Liver (tissue), 3 donors: ENCODE measurements around the gene GRK5.

Experiments used
- ATF3 ChIP-seq: IDR thresholded peaks from 2 replicates; pipeline ENCODE4 v1.6.1; 2016; ENCODE audit warnings: antibody characterized with exemption
- CTCF ChIP-seq: fragments of 150-350 bp; IDR thresholded peaks from 2 replicates; pipeline ENCODE4 v1.5.1; 2017; ENCODE audit warnings: improper control_type of control experiment, low read depth, low read length; ENCODE audit not compliant: missing input control
- EGR1 ChIP-seq, 2 donors: IDR thresholded peaks; 2 replicates each; pipeline ENCODE4 v1.6.1; 2016 to 2018; ENCODE audit warnings: antibody characterized with exemption in 2 of 2, low read depth in 2 of 2
- GABPA ChIP-seq, 2 donors: IDR thresholded peaks in 1 of 2; conservative IDR thresholded peaks in 1 of 2; 2 replicates each; pipeline ENCODE4 v1.6.1; 2016; ENCODE audit warnings: antibody characterized with exemption in 2 of 2, mild to moderate bottlenecking in 1 of 2, moderate library complexity in 1 of 2
- HNF4G ChIP-seq: IDR thresholded peaks from 2 replicates; pipeline ENCODE4 v1.6.1; 2016; ENCODE audit warnings: antibody characterized with exemption
- JUND ChIP-seq, 2 donors: IDR thresholded peaks; 2 replicates each; pipeline ENCODE4 v1.6.1; 2016; ENCODE audit warnings: antibody characterized with exemption in 2 of 2
- MAX ChIP-seq: IDR thresholded peaks from 2 replicates; pipeline ENCODE4 v1.6.1; 2016; ENCODE audit warnings: antibody characterized with exemption
- NR2F2 ChIP-seq: IDR thresholded peaks from 2 replicates; pipeline ENCODE4 v1.6.1; 2016; ENCODE audit warnings: antibody characterized with exemption
- RAD21 ChIP-seq, 2 donors: IDR thresholded peaks; 2 replicates each; pipeline ENCODE4 v1.6.1; 2016; ENCODE audit warnings: antibody characterized with exemption in 2 of 2, mild to moderate bottlenecking in 2 of 2
- REST ChIP-seq: IDR thresholded peaks from 2 replicates; pipeline ENCODE4 v1.6.1; 2016; ENCODE audit warnings: antibody characterized with exemption, mild to moderate bottlenecking
- RXRA ChIP-seq, 2 donors: IDR thresholded peaks; 2 replicates each; pipeline ENCODE4 v1.6.1; 2017 to 2018; ENCODE audit warnings: antibody characterized with exemption in 2 of 2, mild to moderate bottlenecking in 1 of 2
- SP1 ChIP-seq: IDR thresholded peaks from 2 replicates; pipeline ENCODE4 v1.6.1; 2018; ENCODE audit warnings: antibody characterized with exemption, mild to moderate bottlenecking
- YY1 ChIP-seq: IDR thresholded peaks from 2 replicates; pipeline ENCODE4 v1.6.1; 2016; ENCODE audit warnings: antibody characterized with exemption, mild to moderate bottlenecking
- ZBTB33 ChIP-seq: IDR thresholded peaks from 2 replicates; pipeline ENCODE4 v1.6.1; 2016; ENCODE audit warnings: antibody characterized with exemption
- donor health status: healthy.
- donor health status: healthy.

- TF ChIP-seq RAD21 (IDR thresholded peaks at IDR 0.05) (no peak), CTCF (no peak), NR2F2 (no peak), EGR1 (IDR thresholded peaks at IDR 0.05; ENCODE audit: low read depth in 2 of 2) (no peak), YY1 (no peak), MAX (no peak), JUND (IDR thresholded peaks at IDR 0.05) (no peak), RXRA (IDR thresholded peaks at IDR 0.05) (no peak), ATF3 (no peak), SP1 (no peak), ZBTB33 (no peak), REST (no peak), GABPA (IDR thresholded peaks at IDR 0.05 in 1 of 2, conservative IDR thresholded peaks at IDR 0.05 in 1 of 2) (no peak), HNF4G (no peak)
Measured at GRCh38 chr10:119312241-119312640, 104.9 kb downstream of the GRK5 start.
